ENCODE measurements around the gene KCNJ3. TPM values are rescaled to one million over a fixed set of nuclear protein-coding genes. Genes with fewer than 3 reads are reported as not detected.

The KCNJ3 gene
- total RNA-seq, 1 experiment from 2014 or later = 0.31 TPM

GRCh38 chr2:154771664-154772284, 73.3 kb downstream of the KCNJ3 start (continued):
- TF ChIP-seq ZBTB43 (CRISPR knock-in tag; IDR thresholded peaks at IDR 0.05) = no peak
- no peak for TF ChIP-seq CBFB (CRISPR knock-in tag; IDR thresholded peaks at IDR 0.05; ENCODE audit: low read depth)
- TF ChIP-seq KAT7 (CRISPR knock-in tag; IDR thresholded peaks at IDR 0.05; ENCODE audit: borderline replicate concordance) = no peak
- TF ChIP-seq JUN (CRISPR knock-in tag; IDR thresholded peaks at IDR 0.05) = no peak
- TF ChIP-seq ELF4 (CRISPR knock-in tag; IDR thresholded peaks at IDR 0.05; ENCODE audit: low read depth) = no peak
- no peak for TF ChIP-seq ZNF121 (CRISPR knock-in tag; IDR thresholded peaks at IDR 0.05)
- TF ChIP-seq GABPB1 (CRISPR knock-in tag; IDR thresholded peaks at IDR 0.05) = no peak
- no peak for TF ChIP-seq ZNF532 (CRISPR knock-in tag; IDR thresholded peaks at IDR 0.05; ENCODE audit: borderline replicate concordance)
- TF ChIP-seq SMAD4 (CRISPR knock-in tag; IDR thresholded peaks at IDR 0.05) = no peak
- no peak for TF ChIP-seq TP53 (CRISPR knock-in tag; IDR thresholded peaks at IDR 0.05)
- TF ChIP-seq SP1 (CRISPR knock-in tag; conservative IDR thresholded peaks at IDR 0.05) = no peak
- no peak for TF ChIP-seq IRF2 (CRISPR knock-in tag; IDR thresholded peaks at IDR 0.05; ENCODE audit: borderline replicate concordance, low read depth)
- TF ChIP-seq CTCF (IDR thresholded peaks at IDR 0.05) = no peak
- TF ChIP-seq EMX1 (CRISPR knock-in tag; IDR thresholded peaks at IDR 0.05) = no peak
- no peak for TF ChIP-seq RORB (CRISPR knock-in tag; IDR thresholded peaks at IDR 0.05)

- CTCF ChIA-PET = no interaction called here
- H3K27ac Mint-ChIP-seq = no peak overlapping the region
- DNase-seq (ENCODE audit: low spot score) (no peak), ATAC-seq (no peak)
- H3K4me3 Mint-ChIP-seq = no peak overlapping the region
- H3K4me1 Mint-ChIP-seq = no peaks in the 10 kb centered on the region
- no peaks in the 10 kb centered on the region for H3K36me3 Mint-ChIP-seq
- H3K9me3 Mint-ChIP-seq = no peaks in the 10 kb centered on the region
- H3K27me3 Mint-ChIP-seq (ENCODE audit: low read depth) = no peaks in the 10 kb centered on the region
- TF ChIP-seq SMAD3 (CRISPR knock-in tag; IDR thresholded peaks at IDR 0.05; ENCODE audit: borderline replicate concordance) (no peak), ATF2 (CRISPR knock-in tag; IDR thresholded peaks at IDR 0.05; ENCODE audit: borderline replicate concordance, low read depth) (no peak), E2F1 (CRISPR knock-in tag; IDR thresholded peaks at IDR 0.05) (no peak), RELA (CRISPR knock-in tag; IDR thresholded peaks at IDR 0.05; ENCODE audit: borderline replicate concordance) (no peak), USF1 (CRISPR knock-in tag; IDR thresholded peaks at IDR 0.05) (no peak), ZNF423 (CRISPR knock-in tag; IDR thresholded peaks at IDR 0.05) (no peak)
- POLR2A ChIA-PET = no interaction called here
Measured at GRCh38 chr2:154776825-154777224, 78.3 kb downstream of the KCNJ3 start.

Measured in WTC11 (cell line).